ENCODE measurements around the gene FOXD2.

DNA sequence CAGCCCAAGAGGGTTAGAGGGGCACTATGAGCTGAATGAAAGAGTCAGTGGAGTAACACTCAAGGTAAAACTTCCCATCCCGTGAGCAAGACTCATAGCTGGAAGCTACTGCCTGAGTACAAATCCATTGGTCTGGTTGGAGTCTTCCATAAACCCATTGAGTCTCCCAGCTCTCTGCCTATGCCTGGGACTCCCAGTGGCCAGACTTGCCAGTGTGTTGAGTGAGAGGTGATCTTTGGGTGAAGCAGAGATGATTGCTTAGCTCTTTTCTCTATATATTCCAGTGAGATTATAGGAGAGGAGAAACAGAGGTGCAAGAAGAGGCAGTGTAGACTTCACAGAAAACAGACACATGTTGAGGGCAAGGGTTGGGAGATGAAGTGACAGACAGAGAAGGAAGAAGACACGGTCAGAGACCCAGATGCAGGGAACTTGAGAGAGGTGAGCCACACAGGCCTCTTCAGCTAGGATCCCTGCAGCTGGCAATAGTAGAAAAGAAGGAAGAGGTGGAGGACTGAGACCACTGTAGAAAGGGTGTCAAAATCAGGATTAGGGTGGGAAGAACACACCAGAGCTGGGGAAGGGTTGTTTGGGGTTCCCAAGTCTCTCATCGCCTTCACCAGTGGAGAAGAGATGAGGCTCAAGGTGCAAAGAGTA lies 3.7 kb downstream of the FOXD2 start:
- no peak for TF ChIP-seq CTCF (IDR thresholded peaks at IDR 0.05)
- TF ChIP-seq POLR2A (IDR thresholded peaks at IDR 0.05), result no peak
